ENCODE measurements around the gene JMJD6.
A peak's percentile ranks its signal among the peaks of the same experiment; 100 is the strongest.

The JMJD6 gene

DNA sequence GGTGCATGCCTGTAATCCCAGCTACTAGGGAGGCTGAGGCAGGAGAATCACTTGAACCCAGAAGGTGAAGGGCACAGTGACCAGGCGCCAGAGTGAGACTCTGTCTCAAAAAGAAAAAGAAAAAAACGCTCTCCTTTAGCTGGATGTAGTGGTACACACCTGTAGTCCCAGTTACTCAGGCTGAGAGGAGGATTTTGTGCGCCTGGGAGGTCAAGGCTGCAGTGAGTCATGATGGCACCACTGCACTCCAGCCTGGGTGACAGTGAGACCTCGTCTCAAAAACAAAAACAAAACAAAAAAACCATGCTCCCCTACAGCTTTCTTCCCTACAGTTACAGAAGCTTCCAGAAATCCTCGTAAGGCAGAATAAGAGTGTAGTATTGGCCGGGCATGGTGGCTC lies 49.8 kb downstream of the JMJD6 start:
- DNase-seq, result no peak

- no peak for DNase-seq
Measured at GRCh38 chr17:76675648-76676047, 50.8 kb downstream of the JMJD6 start.

GRCh38 chr17:76674600-76674999 lies 51.8 kb downstream of the JMJD6 start:
- DNase-seq, result no peak

DNA sequence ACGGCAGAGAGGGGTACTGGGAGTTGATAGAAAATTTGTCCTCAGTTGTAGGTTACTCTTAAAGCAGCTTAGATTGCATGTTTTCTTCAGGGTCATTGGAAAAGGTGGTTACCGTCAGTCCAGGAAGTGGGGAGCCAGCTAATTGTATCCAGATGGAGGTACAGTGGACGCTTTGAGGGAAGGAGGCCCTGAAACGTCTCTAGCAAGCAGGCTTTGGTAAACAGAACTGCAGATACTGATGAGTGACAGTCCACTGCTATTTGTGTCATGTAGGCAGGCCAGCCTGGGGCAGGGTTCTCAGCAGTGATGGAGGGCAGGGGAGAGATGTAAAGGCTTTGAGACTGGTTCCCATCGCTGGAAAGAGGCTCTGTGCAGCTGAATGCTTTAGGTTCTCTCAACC lies 52.7 kb downstream of the JMJD6 start:
- DNase-seq, result no peak

- no peak for DNase-seq
Measured at GRCh38 chr17:76672892-76673291, 53.5 kb downstream of the JMJD6 start.

DNA sequence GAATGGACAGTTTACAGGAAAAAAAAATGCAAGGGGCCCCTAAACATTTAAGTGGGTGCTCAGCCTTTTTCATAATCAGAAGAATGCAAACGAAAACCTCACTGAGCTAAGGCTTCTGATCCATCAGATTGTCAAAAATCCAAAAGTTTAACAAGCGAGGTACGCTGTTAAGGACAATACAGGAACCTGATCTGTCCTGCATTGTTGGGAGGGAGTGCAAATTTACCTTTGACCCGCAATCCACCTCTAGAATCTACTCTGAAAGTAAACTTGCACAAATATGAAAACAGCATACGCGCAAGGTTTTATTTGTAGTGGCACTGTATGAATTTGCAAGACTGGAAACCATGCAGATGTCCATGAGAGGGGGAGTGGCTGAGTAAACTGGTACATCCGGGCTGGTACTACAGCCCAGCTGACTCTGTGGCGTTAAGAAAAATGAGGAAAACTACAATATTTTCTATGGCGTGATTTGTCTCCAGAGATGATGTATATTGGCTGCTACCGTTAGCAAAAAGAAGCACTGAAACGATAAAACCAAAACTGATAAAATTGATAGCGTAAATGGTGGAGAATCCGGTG lies 54.0 kb downstream of the JMJD6 start:
- DNase-seq, result no peak

DNA sequence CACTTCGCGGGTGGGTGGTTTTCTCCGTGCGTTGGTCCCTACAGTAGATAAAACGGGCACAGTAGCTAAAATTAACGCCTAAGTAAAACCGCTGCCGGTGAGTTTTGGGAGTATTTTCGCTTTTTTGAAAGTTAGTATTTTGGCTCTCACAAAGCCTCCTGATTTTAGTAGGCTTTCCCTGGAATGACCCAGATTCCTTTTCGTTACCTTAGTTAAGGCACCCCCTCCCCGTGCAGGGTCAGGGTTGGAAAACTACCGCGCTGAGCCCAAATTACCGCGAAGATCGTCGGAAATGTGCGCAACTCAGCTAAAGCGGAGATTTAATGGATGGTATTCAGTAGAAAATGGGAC lies 54.5 kb downstream of the JMJD6 start:
- DNase-seq, result no peak

DNA sequence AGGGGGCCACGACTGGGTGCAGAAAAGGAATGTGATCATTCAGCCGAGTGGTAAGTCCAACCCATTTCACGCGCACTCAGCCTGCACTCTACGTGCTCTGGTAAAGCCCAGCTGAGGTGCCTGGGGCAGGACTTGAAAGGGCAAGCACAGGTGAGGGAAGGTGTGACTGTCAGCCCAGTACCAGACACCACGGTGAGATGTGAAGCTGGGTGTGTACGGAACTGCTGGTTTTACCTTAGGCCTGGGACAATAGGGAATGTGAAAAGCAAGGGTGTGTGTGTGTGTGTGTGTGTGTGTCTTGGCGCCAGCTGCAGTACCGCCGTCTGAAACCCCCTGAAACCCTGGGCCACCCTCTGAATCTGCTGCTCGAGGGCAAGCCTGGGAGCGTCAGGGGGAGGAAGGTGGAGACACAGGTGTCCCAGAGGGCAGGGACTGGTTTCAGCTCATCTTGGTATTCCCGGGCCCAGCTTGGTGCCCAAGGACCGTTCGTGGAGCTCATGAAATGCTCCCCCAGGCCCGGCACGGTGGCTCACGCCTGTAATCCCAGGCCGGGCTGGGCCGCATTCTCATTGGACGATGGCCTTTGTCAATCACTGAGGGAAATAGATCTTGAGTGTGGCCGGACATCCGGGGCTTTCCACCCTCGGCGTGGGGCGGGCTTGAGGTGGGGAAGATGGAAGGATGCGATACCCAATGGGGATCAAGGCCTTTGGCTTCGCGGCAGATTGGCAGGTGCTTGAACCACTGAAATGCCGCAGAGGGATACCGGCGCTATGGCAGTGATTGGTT lies 55.1 kb downstream of the JMJD6 start:
- peak; percentile 100 for DNase-seq

- DNase-seq, result no peak
Measured at GRCh38 chr17:76670718-76671122, 55.7 kb downstream of the JMJD6 start.

DNA sequence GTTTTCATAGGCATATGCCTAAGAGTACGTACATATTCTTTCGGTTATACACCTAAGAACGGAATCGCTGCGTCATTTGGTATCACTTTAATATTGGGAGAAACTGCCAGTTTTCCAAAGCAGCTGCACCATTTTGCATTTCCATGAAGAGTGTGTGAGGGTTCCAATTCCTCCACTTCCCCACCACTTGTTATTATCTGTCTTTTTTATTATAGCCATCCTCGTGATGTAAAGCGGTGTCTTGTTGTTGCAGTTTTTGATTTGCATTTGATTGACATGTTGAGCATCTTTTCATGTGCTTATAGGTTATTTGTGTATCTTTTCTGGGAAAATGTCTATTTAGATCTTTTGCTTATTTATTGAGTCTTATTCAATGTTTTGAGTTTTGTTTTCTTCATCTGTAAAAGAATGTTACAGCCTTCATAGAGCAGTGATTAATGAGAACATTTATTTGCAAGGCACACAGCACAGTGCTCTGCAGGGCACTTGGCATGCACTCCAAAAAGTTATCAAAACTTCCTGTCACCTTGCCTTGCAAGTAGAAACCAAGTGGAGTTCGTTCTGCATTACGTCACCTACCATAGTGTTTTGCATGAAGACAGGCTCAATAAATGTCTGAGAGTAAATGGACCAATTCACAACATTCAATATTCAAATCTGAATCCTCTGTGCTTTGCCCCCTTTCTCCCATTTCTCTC lies 56.2 kb downstream of the JMJD6 start:
- no peak for DNase-seq

Data from NCI-H2081 treated with DMSO at 0.1 percent for 48 hours (cell line).